MM.1S (cell line): ENCODE data around the gene SMC6.

ENCODE experiments used
- DNase-seq: peaks from one replicate; pipeline ENCODE4 v3.0.0-alpha.2; 2015
- H2AFZ ChIP-seq: fragments of 300-600 bp; sonication (generic); 2 replicates; pipeline ENCODE4 v1.6.0; 2016; ENCODE audit warnings: antibody characterized with exemption, low read length
- H3F3A ChIP-seq: fragments of 300-600 bp; sonication (generic); 2 replicates; pipeline ENCODE4 v1.6.1; 2016; ENCODE audit warnings: mild to moderate bottlenecking, antibody characterized with exemption, low read length, moderate library complexity, mixed read lengths; ENCODE audit not compliant: insufficient read depth
- H3K27ac ChIP-seq: fragments of 300-600 bp; sonication (generic); 2 replicates; pipeline ENCODE4 v1.5.1; 2016; ENCODE audit warnings: mild to moderate bottlenecking, low read length
- H3K27me3 ChIP-seq: fragments of 300-600 bp; sonication (generic); replicated peaks from 2 replicates; pipeline ENCODE4 v1.6.0; 2016; ENCODE audit warnings: low read length; ENCODE audit not compliant: insufficient read depth
- H3K36me3 ChIP-seq: fragments of 300-600 bp; sonication (generic); replicated peaks from 2 replicates; pipeline ENCODE4 v1.6.1; 2016; ENCODE audit warnings: mild to moderate bottlenecking, low read length, mixed read lengths; ENCODE audit not compliant: insufficient read depth
- H3K4me1 ChIP-seq: fragments of 300-600 bp; sonication (generic); 2 replicates; pipeline ENCODE4 v1.6.1; 2016; ENCODE audit warnings: low read length, mixed read lengths
- H3K4me2 ChIP-seq: fragments of 300-600 bp; sonication (generic); 2 replicates; pipeline ENCODE4 v1.6.0; 2016; ENCODE audit warnings: low read depth, low read length
- H3K4me3 ChIP-seq: fragments of 300-600 bp; sonication (generic); 2 replicates; pipeline ENCODE4 v1.5.1; 2016; ENCODE audit warnings: low read length, mixed read lengths
- H3K79me2 ChIP-seq: fragments of 300-600 bp; sonication (generic); 2 replicates; pipeline ENCODE4 v1.6.1; 2016; ENCODE audit warnings: mixed run types, low read length, mixed read lengths
- H3K9ac ChIP-seq: fragments of 300-600 bp; sonication (generic); 2 replicates; pipeline ENCODE4 v1.6.1; 2016; ENCODE audit warnings: low read length, mixed read lengths
- H3K9me2 ChIP-seq: fragments of 300-600 bp; sonication (generic); replicated peaks from 2 replicates; pipeline ENCODE4 v1.6.1; 2016; ENCODE audit warnings: mild to moderate bottlenecking, low read length, mixed read lengths; ENCODE audit not compliant: insufficient read depth
- H3K9me3 ChIP-seq: fragments of 300-600 bp; sonication (generic); replicated peaks from 2 replicates; pipeline ENCODE4 v1.6.1; 2016; ENCODE audit warnings: mild to moderate bottlenecking, low read length, mixed read lengths; ENCODE audit not compliant: insufficient read depth
- H4K20me1 ChIP-seq: fragments of 300-600 bp; sonication (generic); 2 replicates; pipeline ENCODE4 v1.6.1; 2016; ENCODE audit warnings: mild to moderate bottlenecking, low read length, moderate library complexity, mixed read lengths; ENCODE audit not compliant: insufficient read depth
- CTCF ChIP-seq: fragments of 300-600 bp; sonication (generic); IDR thresholded peaks from 2 replicates; pipeline ENCODE4 v1.5.1; 2016; ENCODE audit warnings: antibody characterized with exemption, low read length, mixed read lengths
- EZH2 ChIP-seq: fragments of 300-600 bp; sonication (generic); optimal IDR thresholded peaks from 2 replicates; pipeline ENCODE3; 2017; ENCODE audit warnings: low read depth, mild to moderate bottlenecking, antibody characterized with exemption, low read length, mixed read lengths
- EZH2phosphoT487 ChIP-seq: fragments of 300-600 bp; sonication (generic); IDR thresholded peaks from 2 replicates; pipeline ENCODE4 v1.6.1; 2018; ENCODE audit warnings: antibody characterized with exemption, low read length

The SMC6 gene

GRCh38 chr2:17791817-17792130 is 38.2 kb upstream of the SMC6 start:
- no peak for TF ChIP-seq EZH2phosphoT487
- no peak for TF ChIP-seq EZH2
- TF ChIP-seq CTCF = no peak

GRCh38 chr2:17791121-17791816 is 37.7 kb upstream of the SMC6 start:
- H4K20me1 ChIP-seq = no peaks in the 10 kb centered on the region
- no peaks in the 10 kb centered on the region for H3K9me2 ChIP-seq
- peaks cover 7% of the 10 kb centered on the region for H3K4me1 ChIP-seq
- H3K4me2 ChIP-seq = no peak overlapping the region
- H3K36me3 ChIP-seq = no peaks in the 10 kb centered on the region
- H3K9me3 ChIP-seq = no peaks in the 10 kb centered on the region
- no peak overlapping the region for H3K9ac ChIP-seq
- H3K27ac ChIP-seq = no peak overlapping the region
- H3K79me2 ChIP-seq = no peaks in the 10 kb centered on the region
- H2AFZ ChIP-seq = no peak overlapping the region
- no peaks in the 10 kb centered on the region for H3K27me3 ChIP-seq
- no peak overlapping the region for H3K4me3 ChIP-seq
- no peak for DNase-seq
- TF ChIP-seq EZH2 = no peak
- H3F3A ChIP-seq = 0 out of 2 replicates have a peak, but pooled peaks cover 3% of the 10 kb centered on the region

More at GRCh38 chr2:17791817-17792130, 38.2 kb upstream of the SMC6 start:
- Histone ChIP-seq H3F3A (0 out of 2 replicates have a peak, but pooled peaks cover 3% of the 10 kb centered on the region), H4K20me1 (no peaks in the 10 kb centered on the region), H3K4me3 (no peak overlapping the region), H3K4me2 (no peak overlapping the region), H3K79me2 (no peaks in the 10 kb centered on the region), H3K4me1 (peaks cover 7% of the 10 kb centered on the region), H3K27me3 (no peaks in the 10 kb centered on the region), H3K9ac (no peak overlapping the region), H3K9me3 (no peaks in the 10 kb centered on the region), H3K36me3 (no peaks in the 10 kb centered on the region), H3K27ac (no peak overlapping the region), H3K9me2 (no peaks in the 10 kb centered on the region), H2AFZ (no peak overlapping the region)
- no peak for DNase-seq

- Histone ChIP-seq H3K79me2 (no peaks in the 10 kb centered on the region), H3K27ac (no peak overlapping the region), H2AFZ (no peak overlapping the region), H3K4me2 (no peak overlapping the region), H3K9ac (no peak overlapping the region), H3F3A (0 out of 2 replicates have a peak, but pooled peaks cover 3% of the 10 kb centered on the region), H3K36me3 (no peaks in the 10 kb centered on the region), H3K9me3 (no peaks in the 10 kb centered on the region), H3K4me3 (no peak overlapping the region), H3K4me1 (peaks cover 7% of the 10 kb centered on the region), H4K20me1 (no peaks in the 10 kb centered on the region), H3K9me2 (no peaks in the 10 kb centered on the region), H3K27me3 (no peaks in the 10 kb centered on the region)
- DNase-seq = no peak
- TF ChIP-seq EZH2 = no peak
- TF ChIP-seq CTCF = no peak
- no peak for TF ChIP-seq EZH2phosphoT487
Measured at GRCh38 chr2:17790536-17790935, 36.9 kb upstream of the SMC6 start.

GRCh38 chr2:17788773-17789172 is 35.2 kb upstream of the SMC6 start:
- Histone ChIP-seq H3K27me3 (no peaks in the 10 kb centered on the region), H3K4me2 (no peak overlapping the region), H3K9me2 (no peaks in the 10 kb centered on the region), H3K4me1 (peaks cover 7% of the 10 kb centered on the region), H3K4me3 (no peak overlapping the region), H3F3A (0 out of 2 replicates have a peak, but pooled peaks cover 3% of the 10 kb centered on the region), H4K20me1 (no peaks in the 10 kb centered on the region), H3K36me3 (no peaks in the 10 kb centered on the region), H3K27ac (no peak overlapping the region), H3K79me2 (no peaks in the 10 kb centered on the region), H3K9ac (no peak overlapping the region), H3K9me3 (no peaks in the 10 kb centered on the region), H2AFZ (no peak overlapping the region)
- no peak for TF ChIP-seq CTCF
- no peak for TF ChIP-seq EZH2phosphoT487
- TF ChIP-seq EZH2 = no peak
- no peak for DNase-seq
